H1 (cell line): ENCODE results near the gene KCTD17. TPM values are rescaled to one million over a fixed set of nuclear protein-coding genes. Genes with fewer than 3 reads are reported as not detected.

Experiments
- JUN ChIP-seq: IDR thresholded peaks from 2 replicates; pipeline ENCODE4 v1.6.1; 2011; ENCODE audit warnings: low read depth, mild to moderate bottlenecking, improper control_type of control experiment, low read length
- JUND ChIP-seq: IDR thresholded peaks from 2 replicates; pipeline ENCODE4 v1.6.1; 2011; ENCODE audit warnings: mild to moderate bottlenecking, improper control_type of control experiment, low read length
- SP1 ChIP-seq: IDR thresholded peaks from 2 replicates; pipeline ENCODE4 v1.6.1; 2011; ENCODE audit warnings: low read depth, low read length
- polyA plus RNA-seq, 7 experiments: library from polyadenylated mRNA; depleted of rRNA in 3 of 7; stranded (reverse) in 5 of 7; unstranded in 2 of 7; fragments of >200 nt in 5 of 7; fragments of 200-250 nt in 2 of 7; gene quantifications; 1 replicate in 5 of 7; 2 replicates in 1 of 7; 4 replicates in 1 of 7; pipeline versions ENCODE4 v1.2.1 to v1.2.3, GENCODE V29; 2011 to 2013; ENCODE audit warnings: missing spikeins in 2 of 7, mixed read lengths in 2 of 7
- total RNA-seq: library from RNA; stranded (reverse); fragmentation: NEBNext Ultra II Directional; extraction: Animal tissue kit (Norgen Biotek cat#: 25700); gene quantifications from 2 replicates; pipeline ENCODE4 v1.2.1, GENCODE V29; 2021

Gene KCTD17
- total and polyA plus RNA-seq, 2 of the 8 experiments (the other 6 are each of a cell fraction or from before 2014, with no cell fraction given) = 39.4 to 44.0 TPM

DNA sequence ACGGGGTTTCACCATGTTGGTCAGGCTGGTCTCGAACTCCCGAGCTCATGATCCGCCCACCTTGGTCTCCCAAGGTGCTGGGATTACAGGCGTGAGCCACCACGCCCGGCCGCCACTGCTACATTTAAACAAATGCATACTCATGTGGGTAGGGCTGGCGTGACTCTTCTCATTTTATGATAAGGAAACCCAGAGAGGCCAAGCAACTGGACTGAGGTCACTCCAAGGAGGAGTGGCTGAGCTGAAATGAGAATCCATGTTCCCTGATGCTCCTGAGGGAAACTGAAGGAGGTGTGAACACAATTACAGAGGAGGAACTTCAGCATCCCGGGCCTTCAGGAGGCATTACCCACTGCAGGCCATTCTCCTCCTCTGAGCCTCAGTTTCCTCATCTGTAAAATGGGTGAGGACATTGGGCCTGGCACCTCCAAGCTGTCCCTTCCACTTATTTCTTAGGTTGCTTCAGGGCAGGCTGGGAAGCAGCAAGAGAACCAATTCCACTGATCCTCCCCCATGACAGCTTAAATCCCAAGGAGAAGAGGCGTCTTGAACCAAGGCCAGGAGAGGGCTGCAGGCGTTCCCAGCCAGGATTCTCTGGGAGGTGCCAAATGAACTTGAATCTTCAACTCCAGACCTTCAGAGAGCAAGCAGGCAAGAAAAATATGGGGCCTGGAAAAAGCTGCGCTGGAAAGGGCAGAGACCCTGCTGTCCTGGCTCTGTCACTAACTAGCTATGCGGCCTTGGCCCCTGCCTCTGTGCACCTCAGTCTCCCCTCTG, 35.2 kb upstream of the KCTD17 start (continued):
- no peak for TF ChIP-seq JUND
- TF ChIP-seq JUN = no peak
- TF ChIP-seq SP1 = no peak
